Gastroesophageal sphincter (tissue), 4 donors: ENCODE data around the gene LSG1. TPM values are rescaled to one million over a fixed set of nuclear protein-coding genes. Genes with fewer than 3 reads are reported as not detected.

Experiments
- ATAC-seq: fragments of 150-250 bp; one replicate; pipeline ENCODE4 v1.9.1; 2016; ENCODE audit warnings: mild to moderate bottlenecking, moderate library complexity
- H3K27ac ChIP-seq, 4 donors: fragments of 200-600 bp; sonication (generic) in 3 of 4; 1 replicate in 3 of 4; 2 replicates in 1 of 4; pipeline ENCODE4 v1.5.1; 2016 to 2019
- H3K27me3 ChIP-seq: fragments of 200-600 bp; sonication (generic); one replicate; pipeline ENCODE4 v1.5.1; 2019
- H3K36me3 ChIP-seq, 2 donors: fragments of 200-600 bp; sonication (generic); one replicate each; pipeline ENCODE4 v1.5.1; 2019; ENCODE audit warnings: control low read depth in 1 of 2
- H3K4me1 ChIP-seq, 3 donors: fragments of 200-600 bp; sonication (generic); 1 replicate in 2 of 3; 2 replicates in 1 of 3; pipeline ENCODE4 v1.5.1; 2016 to 2019; ENCODE audit warnings: control low read depth in 2 of 3
- H3K4me3 ChIP-seq, 2 donors: fragments of 200-600 bp; sonication (generic); one replicate each; pipeline ENCODE4 v1.5.1; 2019; ENCODE audit warnings: mild to moderate bottlenecking in 1 of 2, moderate library complexity in 1 of 2
- H3K9me3 ChIP-seq, 3 donors: fragments of 200-600 bp; sonication (generic); one replicate each; pipeline ENCODE4 v1.5.1; 2017 to 2019; ENCODE audit warnings: control low read depth in 2 of 3
- CTCF ChIP-seq, 4 experiments: fragments of 200-600 bp in 2 of 4; fragments of 450-650 bp in 2 of 4; sonication (generic) in 1 of 4; IDR thresholded peaks; one replicate each; pipeline ENCODE4 v1.5.1; 2017 to 2019; ENCODE audit warnings: antibody characterized with exemption in 4 of 4, mild to moderate bottlenecking in 2 of 4, moderate library complexity in 2 of 4
- EP300 ChIP-seq: sonication (generic); formaldehyde crosslinking; IDR thresholded peaks from one replicate; pipeline ENCODE4 v1.6.1; 2017; ENCODE audit warnings: antibody characterized with exemption, mild to moderate bottlenecking
- POLR2A ChIP-seq, 2 donors: fragments of 450-650 bp; IDR thresholded peaks; one replicate each; pipeline ENCODE4 v1.6.1; 2017; ENCODE audit warnings: antibody characterized with exemption in 2 of 2, mild to moderate bottlenecking in 2 of 2, moderate library complexity in 1 of 2
- POLR2AphosphoS5 ChIP-seq: sonication (generic); formaldehyde crosslinking; IDR thresholded peaks from one replicate; pipeline ENCODE4 v1.6.1; 2017; ENCODE audit warnings: antibody characterized with exemption
- WGBS, 2 donors: methylation state at CpG; one replicate each; pipeline ENCODE4 v1.1.5; 2018; ENCODE audit warnings: low coverage in 1 of 2; 5-methylcytosine and 5-hydroxymethylcytosine counted together
- total RNA-seq, 4 donors: library from RNA; depleted of rRNA; stranded (reverse); fragments of >200 nt; gene quantifications; one replicate each; pipeline ENCODE4 v1.1.0, GENCODE V29; 2016

LSG1 gene
- total RNA-seq, 4 donors from 2014 or later = 23.0 to 30.3 (median 28.3) TPM

GRCh38 chr3:194714564-194714963 lies 42.6 kb upstream of the LSG1 start:
- no peak overlapping the region for H3K4me3 ChIP-seq
- ATAC-seq = no peak
- no peaks in the 10 kb centered on the region for H3K9me3 ChIP-seq
- no peak overlapping the region for H3K27ac ChIP-seq
- no peaks in the 10 kb centered on the region for H3K36me3 ChIP-seq
- H3K27me3 ChIP-seq = no peaks in the 10 kb centered on the region
- peaks cover 0 to 7% (median 0%) of the 10 kb centered on the region in 3 donors for H3K4me1 ChIP-seq
- TF ChIP-seq EP300 = no peak
- TF ChIP-seq POLR2AphosphoS5 = no peak
- no peak for TF ChIP-seq POLR2A (IDR thresholded peaks at IDR 0.05)
- TF ChIP-seq CTCF (IDR thresholded peaks at IDR 0.05) = no peak
- 58 to 69% methylated on average over 2 to 5 of the region's 6 CpGs for WGBS, 2 donors

GRCh38 chr3:194714137-194714455 lies 42.1 kb upstream of the LSG1 start:
- Histone ChIP-seq H3K27me3 (no peaks in the 10 kb centered on the region), H3K4me1 (peaks cover 0 to 7% (median 0%) of the 10 kb centered on the region in 3 donors), H3K27ac (no peak overlapping the region), H3K4me3 (no peak overlapping the region), H3K36me3 (no peaks in the 10 kb centered on the region), H3K9me3 (no peaks in the 10 kb centered on the region)
- no peak for ATAC-seq
- WGBS, 2 donors = 80 to 90% methylated on average over 5 of the region's 5 CpGs
- TF ChIP-seq CTCF (IDR thresholded peaks at IDR 0.05) = no peak
- no peak for TF ChIP-seq EP300
- no peak for TF ChIP-seq POLR2A (IDR thresholded peaks at IDR 0.05)
- no peak for TF ChIP-seq POLR2AphosphoS5

GRCh38 chr3:194713299-194714136 lies 41.5 kb upstream of the LSG1 start:
- WGBS, 2 donors = 71 to 100% methylated on average over 2 to 9 of the region's 9 CpGs
- H3K9me3 ChIP-seq = no peaks in the 10 kb centered on the region
- no peak overlapping the region for H3K4me3 ChIP-seq
- H3K4me1 ChIP-seq = peaks cover 0 to 7% (median 0%) of the 10 kb centered on the region in 3 donors
- no peak overlapping the region for H3K27ac ChIP-seq
- ATAC-seq = no peak
- no peaks in the 10 kb centered on the region for H3K36me3 ChIP-seq
- no peak for TF ChIP-seq POLR2AphosphoS5
- no peak for TF ChIP-seq POLR2A (IDR thresholded peaks at IDR 0.05)
- no peak for TF ChIP-seq CTCF (IDR thresholded peaks at IDR 0.05)
- no peak for TF ChIP-seq EP300
- no peaks in the 10 kb centered on the region for H3K27me3 ChIP-seq

- Histone ChIP-seq H3K36me3 (no peaks in the 10 kb centered on the region), H3K4me3 (no peak overlapping the region), H3K27ac (no peak overlapping the region), H3K9me3 (no peaks in the 10 kb centered on the region), H3K4me1 (peaks cover 0 to 7% (median 0%) of the 10 kb centered on the region in 3 donors), H3K27me3 (no peaks in the 10 kb centered on the region)
- TF ChIP-seq POLR2AphosphoS5 (no peak), EP300 (no peak), CTCF (IDR thresholded peaks at IDR 0.05) (no peak)
- peak; percentile 28 for ATAC-seq
- 48 to 64% methylated on average over 4 to 6 of the region's 6 CpGs for WGBS, 2 donors
Measured at GRCh38 chr3:194711913-194712312, 39.9 kb upstream of the LSG1 start.

GRCh38 chr3:194711286-194711685 lies 39.3 kb upstream of the LSG1 start:
- 84 to 92% methylated on average over 3 of the region's 3 CpGs for WGBS, 2 donors
- no peak for ATAC-seq
- H3K4me3 ChIP-seq = no peak overlapping the region

More at GRCh38 chr3:194711286-194711685, 39.3 kb upstream of the LSG1 start:
- Histone ChIP-seq H3K27me3 (no peaks in the 10 kb centered on the region), H3K36me3 (no peaks in the 10 kb centered on the region), H3K4me1 (peaks cover 0 to 7% (median 0%) of the 10 kb centered on the region in 3 donors), H3K27ac (no peak overlapping the region), H3K9me3 (no peaks in the 10 kb centered on the region)
- TF ChIP-seq POLR2AphosphoS5 (no peak), POLR2A (IDR thresholded peaks at IDR 0.05) (no peak), EP300 (no peak), CTCF (IDR thresholded peaks at IDR 0.05) (no peak)
